Gastrocnemius medialis (tissue), 4 donors: Measurements from ENCODE around the gene C2orf76. TPM values are rescaled to one million over a fixed set of nuclear protein-coding genes. Genes with fewer than 3 reads are reported as not detected.

Source experiments
- ATAC-seq, 2 donors: fragments of 150-250 bp; one replicate each; pipeline ENCODE4 v1.9.1; 2016
- DNase-seq, 2 donors: peaks; one replicate each; pipeline ENCODE4 v3.0.0-alpha.2; 2019
- H3K27ac ChIP-seq, 4 donors: fragments of 200-600 bp; sonication (generic); 1 replicate in 1 of 4; 2 replicates in 3 of 4; pipeline ENCODE4 v1.5.1; 2016 to 2018; ENCODE audit warnings: mild to moderate bottlenecking in 2 of 4, moderate library complexity in 1 of 4
- H3K27me3 ChIP-seq, 3 donors: fragments of 200-600 bp; sonication (generic) in 2 of 3; 1 replicate in 1 of 3; 2 replicates in 2 of 3; pipeline versions ENCODE4 v1.5.1 to v1.6.0; 2016 to 2019; ENCODE audit warnings: mild to moderate bottlenecking in 1 of 3, moderate library complexity in 1 of 3
- H3K36me3 ChIP-seq, 2 donors: fragments of 200-600 bp; sonication (generic) in 1 of 2; one replicate each; pipeline ENCODE4 v1.5.1; 2017 to 2018
- H3K4me1 ChIP-seq, 2 donors: fragments of 200-600 bp; sonication (generic) in 1 of 2; one replicate each; pipeline ENCODE4 v1.5.1; 2016 to 2017; ENCODE audit warnings: mild to moderate bottlenecking in 2 of 2
- H3K4me3 ChIP-seq, 4 donors: fragments of 200-600 bp; sonication (generic) in 3 of 4; 1 replicate in 1 of 4; 2 replicates in 3 of 4; pipeline ENCODE4 v1.5.1; 2016 to 2019; ENCODE audit warnings: mild to moderate bottlenecking in 2 of 4
- H3K9me3 ChIP-seq, 3 donors: fragments of 200-600 bp; sonication (generic) in 2 of 3; 1 replicate in 1 of 3; 2 replicates in 2 of 3; pipeline ENCODE4 v1.5.1; 2016 to 2019
- POLR2A ChIP-seq, 2 donors: fragments of 450-650 bp; IDR thresholded peaks; one replicate each; pipeline ENCODE4 v1.6.1; 2017; ENCODE audit warnings: antibody characterized with exemption in 2 of 2, mild to moderate bottlenecking in 2 of 2, moderate library complexity in 2 of 2
- in situ Hi-C, 4 donors: fragments of 200-750 bp; cut with MboI; loops; one replicate each; pipeline versions ENCODE4 v1.15.0 to v1.8.0; 2017; ENCODE audit warnings: low sequenced_read_pairs in 4 of 4
- intact Hi-C: fragments of 100-400 bp; cut with DNase I; formaldehyde crosslinking; loops from one replicate; pipeline ENCODE4 v1.15.1; 2023; ENCODE audit warnings: low total_unique reads
- total RNA-seq, 4 donors: library from RNA; depleted of rRNA; stranded (reverse); fragments of >200 nt; gene quantifications; one replicate each; pipeline versions ENCODE4 v1.1.0 to v1.2.3, GENCODE V29; 2016
- TF ChIP-seq, protein P1 (sequence below), 5 experiments: fragments of 450-650 bp in 3 of 5; fragments of 200-600 bp in 2 of 5; sonication (generic) in 2 of 5; IDR thresholded peaks in 4 of 5; conservative IDR thresholded peaks in 1 of 5; 1 replicate in 4 of 5; 2 replicates in 1 of 5; pipeline ENCODE4 v1.5.1; 2016 to 2019; ENCODE audit warnings: antibody characterized with exemption in 5 of 5, mild to moderate bottlenecking in 3 of 5, moderate library complexity in 3 of 5

Gene C2orf76
- total RNA-seq, 4 donors from 2014 or later = 0.61 to 5.9 (median 2.6) TPM; not detected in 1

GRCh38 chr2:119293254-119293653 is 73.4 kb downstream of the C2orf76 start:
- Histone ChIP-seq H3K4me1 (peaks cover 12 to 25% of the 10 kb centered on the region in 2 donors), H3K4me3 (no peak overlapping the region), H3K36me3 (no peaks in the 10 kb centered on the region), H3K27ac (peak overlapping the region; percentile 64 to 79 (median 74)), H3K27me3 (no peaks in the 10 kb centered on the region), H3K9me3 (no peaks in the 10 kb centered on the region)
- in situ Hi-C loops = loop anchor here in 1 of 4 donors (10.0 kb wide), 1 partner anchor 408 kb away; no protein-coding TSS in a partner anchor
- TF ChIP-seq, protein P1, sequence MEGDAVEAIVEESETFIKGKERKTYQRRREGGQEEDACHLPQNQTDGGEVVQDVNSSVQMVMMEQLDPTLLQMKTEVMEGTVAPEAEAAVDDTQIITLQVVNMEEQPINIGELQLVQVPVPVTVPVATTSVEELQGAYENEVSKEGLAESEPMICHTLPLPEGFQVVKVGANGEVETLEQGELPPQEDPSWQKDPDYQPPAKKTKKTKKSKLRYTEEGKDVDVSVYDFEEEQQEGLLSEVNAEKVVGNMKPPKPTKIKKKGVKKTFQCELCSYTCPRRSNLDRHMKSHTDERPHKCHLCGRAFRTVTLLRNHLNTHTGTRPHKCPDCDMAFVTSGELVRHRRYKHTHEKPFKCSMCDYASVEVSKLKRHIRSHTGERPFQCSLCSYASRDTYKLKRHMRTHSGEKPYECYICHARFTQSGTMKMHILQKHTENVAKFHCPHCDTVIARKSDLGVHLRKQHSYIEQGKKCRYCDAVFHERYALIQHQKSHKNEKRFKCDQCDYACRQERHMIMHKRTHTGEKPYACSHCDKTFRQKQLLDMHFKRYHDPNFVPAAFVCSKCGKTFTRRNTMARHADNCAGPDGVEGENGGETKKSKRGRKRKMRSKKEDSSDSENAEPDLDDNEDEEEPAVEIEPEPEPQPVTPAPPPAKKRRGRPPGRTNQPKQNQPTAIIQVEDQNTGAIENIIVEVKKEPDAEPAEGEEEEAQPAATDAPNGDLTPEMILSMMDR (IDR thresholded peaks at IDR 0.05 in 4 of 5, conservative IDR thresholded peaks at IDR 0.05 in 1 of 5) = no peak
- TF ChIP-seq POLR2A (IDR thresholded peaks at IDR 0.05) = no peak
- no peak for ATAC-seq
- intact Hi-C loops = loop anchor here (5.0 to 10.0 kb wide), 2 partner anchors 192 to 411 kb away; no protein-coding TSS in a partner anchor
- no peak for DNase-seq

DNA sequence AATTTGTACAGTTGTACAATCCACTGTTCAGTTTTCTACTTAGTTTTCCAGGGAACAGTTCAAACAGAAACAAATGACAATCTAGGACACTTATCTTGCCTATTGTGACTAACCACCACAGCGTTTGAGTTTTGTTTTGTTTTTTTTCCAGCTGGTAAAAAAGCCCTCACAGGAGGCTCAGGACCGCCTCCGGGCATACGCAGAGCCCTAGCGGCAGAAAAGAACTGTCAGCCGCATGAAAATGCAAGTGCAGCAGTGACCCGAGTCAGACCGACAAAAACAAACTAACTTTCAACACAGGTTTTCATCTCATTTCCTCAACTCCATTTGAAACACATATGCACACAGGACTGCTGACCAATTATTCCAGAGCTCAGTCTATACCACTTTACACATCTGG is 74.4 kb downstream of the C2orf76 start:
- no peaks in the 10 kb centered on the region for H3K27me3 ChIP-seq
- H3K27ac ChIP-seq = peak overlapping the region in 1 of 4 donors; percentile 78
- peaks cover 12 to 25% of the 10 kb centered on the region in 2 donors for H3K4me1 ChIP-seq
- ATAC-seq = no peak
- no peak for TF ChIP-seq POLR2A (IDR thresholded peaks at IDR 0.05)
- TF ChIP-seq, protein P1 (IDR thresholded peaks at IDR 0.05 in 4 of 5, conservative IDR thresholded peaks at IDR 0.05 in 1 of 5) = no peak
- no peaks in the 10 kb centered on the region for H3K9me3 ChIP-seq
- no peak for DNase-seq
- intact Hi-C loops (loop anchor here (5.0 to 10.0 kb wide), 2 partner anchors 193 to 410 kb away; no protein-coding TSS in a partner anchor), in situ Hi-C loops (loop anchor here in 1 of 4 donors (10.0 kb wide), 1 partner anchor 407 kb away; no protein-coding TSS in a partner anchor)
- no peak overlapping the region for H3K4me3 ChIP-seq
- no peaks in the 10 kb centered on the region for H3K36me3 ChIP-seq

- Histone ChIP-seq H3K4me3 (no peak overlapping the region), H3K27me3 (no peaks in the 10 kb centered on the region), H3K36me3 (no peaks in the 10 kb centered on the region), H3K9me3 (no peaks in the 10 kb centered on the region), H3K27ac (no peak overlapping the region), H3K4me1 (peaks cover 12 to 25% of the 10 kb centered on the region in 2 donors)
- ATAC-seq = no peak
- DNase-seq = no peak
- intact Hi-C loops = loop anchor here (2.0 to 10.0 kb wide), 4 partner anchors 73 to 409 kb away; no protein-coding TSS in a partner anchor
- in situ Hi-C loops = loop anchor here in 1 of 4 donors (10.0 kb wide), 1 partner anchor 407 kb away; no protein-coding TSS in a partner anchor
- no peak for TF ChIP-seq POLR2A (IDR thresholded peaks at IDR 0.05)
- TF ChIP-seq, protein P1 (IDR thresholded peaks at IDR 0.05 in 4 of 5, conservative IDR thresholded peaks at IDR 0.05 in 1 of 5) = no peak
Observed at GRCh38 chr2:119291588-119292167, 75.0 kb downstream of the C2orf76 start.

DNA sequence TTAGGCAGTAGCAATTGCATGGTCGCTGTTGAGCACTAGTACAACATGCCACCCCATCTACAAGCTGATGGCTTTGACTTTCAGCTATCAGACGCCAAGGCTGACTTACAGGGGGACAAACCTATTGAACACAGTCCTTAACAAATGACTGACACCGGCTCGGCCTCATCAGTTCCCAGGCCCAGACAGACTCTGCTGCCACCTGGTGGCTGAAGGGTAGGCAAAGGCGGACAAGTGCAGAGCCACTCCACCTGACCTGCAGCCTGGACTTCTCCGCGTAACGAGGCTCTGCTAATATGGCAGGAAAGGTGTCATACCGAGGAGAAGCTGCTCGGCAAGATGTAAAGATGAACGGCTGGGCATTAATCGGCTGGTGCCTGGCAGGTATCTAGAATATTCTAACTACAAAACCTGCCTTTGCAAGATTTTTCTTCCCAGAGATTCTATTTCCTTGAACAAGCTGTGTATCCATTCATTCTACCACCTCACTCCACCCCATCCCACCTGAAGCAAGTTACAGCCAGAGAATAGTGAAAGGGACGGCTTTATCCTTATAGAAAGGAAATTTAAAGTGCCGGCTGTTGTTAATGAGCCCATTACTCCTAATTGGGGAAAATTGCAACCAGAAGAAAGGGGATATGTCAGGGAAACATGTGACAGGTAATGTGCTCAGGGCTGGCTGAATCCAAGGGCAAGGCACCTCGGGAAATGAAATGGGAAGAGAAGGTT is 75.6 kb downstream of the C2orf76 start:
- intact Hi-C loops = loop anchor here (2.0 to 10.0 kb wide), 4 partner anchors 72 to 409 kb away; no protein-coding TSS in a partner anchor
- H3K4me3 ChIP-seq = no peak overlapping the region
- H3K27me3 ChIP-seq = no peaks in the 10 kb centered on the region
- peaks cover 12 to 25% of the 10 kb centered on the region in 2 donors for H3K4me1 ChIP-seq
- H3K27ac ChIP-seq = no peak overlapping the region
- DNase-seq = peak; percentile 52 to 67
- no peaks in the 10 kb centered on the region for H3K9me3 ChIP-seq
- in situ Hi-C loops = loop anchor here in 1 of 4 donors (10.0 kb wide), 1 partner anchor 406 kb away; no protein-coding TSS in a partner anchor
- ATAC-seq = peak; percentile 29 to 40
- TF ChIP-seq POLR2A (IDR thresholded peaks at IDR 0.05) = no peak
- TF ChIP-seq, protein P1 (IDR thresholded peaks at IDR 0.05 in 4 of 5, conservative IDR thresholded peaks at IDR 0.05 in 1 of 5) = peak; percentile 46 to 90 (median 84)
- H3K36me3 ChIP-seq = no peaks in the 10 kb centered on the region
